Erythroblast (primary cell): ENCODE measurements around the gene PARD3.

Source experiments
- GATA1 ChIP-seq: IDR thresholded peaks from 2 replicates; pipeline ENCODE4 v1.6.1; 2011; ENCODE audit warnings: low read depth, mild to moderate bottlenecking, control low read depth, low read length, moderate library complexity
- POLR2A ChIP-seq: IDR thresholded peaks from 2 replicates; pipeline ENCODE4 v1.6.1; 2011; ENCODE audit warnings: mild to moderate bottlenecking, low read length

DNA sequence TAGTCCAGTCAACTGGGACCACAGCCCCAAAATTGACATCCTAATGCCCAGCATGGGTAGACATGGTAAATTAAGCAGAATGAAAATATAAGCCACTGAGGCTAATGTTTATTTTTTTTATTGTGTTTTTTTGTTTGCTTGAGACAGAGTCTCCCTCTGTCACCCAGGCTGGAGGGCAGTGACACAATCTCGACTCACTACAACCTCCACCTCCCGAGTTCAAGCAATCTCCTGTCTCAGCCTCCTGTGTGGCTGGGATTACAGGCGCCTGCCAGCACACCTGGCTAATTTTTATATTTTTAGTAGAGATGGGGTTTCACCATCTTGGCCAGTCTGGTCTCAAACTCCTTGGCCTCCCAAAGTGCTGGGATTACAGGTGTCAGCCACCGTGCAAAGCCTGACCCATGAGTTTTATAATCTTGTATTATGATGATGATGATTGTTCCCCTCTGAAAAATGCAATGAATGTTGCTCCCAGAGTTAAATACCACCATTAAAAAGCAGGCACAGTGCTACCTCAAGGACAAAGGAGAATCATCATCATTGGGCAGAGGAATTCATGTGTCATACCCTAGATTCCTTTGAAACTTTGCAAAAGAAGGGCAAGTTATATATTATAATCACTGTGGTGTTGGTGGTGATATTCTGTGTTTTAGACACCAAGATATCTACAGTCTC lies 228.0 kb downstream of the PARD3 start:
- TF ChIP-seq POLR2A (no peak), GATA1 (no peak)
